Right lobe of liver (tissue), 6 donors: ENCODE results near the gene TMEM121. TPM values are rescaled to one million over a fixed set of nuclear protein-coding genes. Genes with fewer than 3 reads are reported as not detected.

Experiments used
- ATAC-seq, 4 donors: fragments of 200-7000 bp; cut with Tn5 transposase; one replicate each; pipeline ENCODE4 v1.9.1; 2020; ENCODE audit warnings: mild to moderate bottlenecking in 4 of 4, moderate library complexity in 4 of 4
- DNase-seq, 3 donors: peaks; one replicate each; pipeline ENCODE4 v3.0.0-alpha.2; 2020
- H3K27ac ChIP-seq, 3 donors: fragments of 200-600 bp; one replicate each; pipeline ENCODE4 v1.8.0; 2022
- H3K27me3 ChIP-seq, 2 donors: fragments of 200-600 bp; one replicate each; pipeline ENCODE4 v1.8.0; 2022
- H3K36me3 ChIP-seq, 4 donors: fragments of 200-600 bp; sonication (generic) in 1 of 4; one replicate each; pipeline versions ENCODE4 v1.5.1 to v1.8.0; 2017 to 2022; ENCODE audit warnings: control low read depth in 1 of 4
- H3K4me1 ChIP-seq, 4 donors: fragments of 200-600 bp; sonication (generic) in 1 of 4; one replicate each; pipeline versions ENCODE4 v1.5.1 to v1.8.0; 2017 to 2022; ENCODE audit warnings: control low read depth in 1 of 4
- H3K4me3 ChIP-seq, 3 donors: fragments of 200-600 bp; one replicate each; pipeline ENCODE4 v1.8.0; 2022
- H3K9me3 ChIP-seq, 4 donors: fragments of 200-600 bp; sonication (generic) in 1 of 4; one replicate each; pipeline versions ENCODE4 v1.5.1 to v1.8.0; 2017 to 2022; ENCODE audit warnings: control low read depth in 1 of 4
- CTCF ChIP-seq, 4 donors: fragments of 200-600 bp in 3 of 4; fragments of 450-650 bp in 1 of 4; IDR thresholded peaks; one replicate each; pipeline versions ENCODE4 v1.5.1 to v1.8.0; 2016 to 2022; ENCODE audit warnings: antibody characterized with exemption in 4 of 4, mild to moderate bottlenecking in 2 of 4
- POLR2A ChIP-seq: fragments of 450-650 bp; IDR thresholded peaks from one replicate; pipeline ENCODE4 v1.6.1; 2017; ENCODE audit warnings: antibody characterized with exemption, mild to moderate bottlenecking
- WGBS: methylation state at CpG from one replicate; pipeline ENCODE4 v1.1.6; 2018; ENCODE audit warnings: low coverage, low lambda C conversion rate; ENCODE audit not compliant: insufficient coverage; ENCODE audit errors: missing lambda C conversion rate; 5-methylcytosine and 5-hydroxymethylcytosine counted together
- intact Hi-C, 2 donors: fragments of 100-400 bp; cut with DNase I; formaldehyde crosslinking; loops; one replicate each; pipeline versions ENCODE4 v1.11.2 to v1.14.1; 2022
- total RNA-seq, 6 experiments: library from RNA; depleted of rRNA in 2 of 6; stranded (reverse); fragments of >200 nt in 2 of 6; fragmentation: NEBNext Ultra II Directional in 3 of 6; extraction: Animal tissue kit (Norgen Biotek cat#: 25700) in 3 of 6; gene quantifications; one replicate each; pipeline versions ENCODE4 v1.1.0 to v1.2.4, GENCODE V29; 2016 to 2023
- donor health status: DM: no; HTN: yes; CAD: no.
- donor health status: DM: no; HTN: no; CAD: no.
- donor health status: DM: no; HTN: no; CAD: no.
- donor health status: DM: no; HTN: yes; CAD: no.
- donor health status: DM: no; HTN: yes; CAD: no.

The TMEM121 gene
- total RNA-seq, 6 experiments from 2014 or later: 0.74 to 3.2 (median 2.2) TPM

DNA sequence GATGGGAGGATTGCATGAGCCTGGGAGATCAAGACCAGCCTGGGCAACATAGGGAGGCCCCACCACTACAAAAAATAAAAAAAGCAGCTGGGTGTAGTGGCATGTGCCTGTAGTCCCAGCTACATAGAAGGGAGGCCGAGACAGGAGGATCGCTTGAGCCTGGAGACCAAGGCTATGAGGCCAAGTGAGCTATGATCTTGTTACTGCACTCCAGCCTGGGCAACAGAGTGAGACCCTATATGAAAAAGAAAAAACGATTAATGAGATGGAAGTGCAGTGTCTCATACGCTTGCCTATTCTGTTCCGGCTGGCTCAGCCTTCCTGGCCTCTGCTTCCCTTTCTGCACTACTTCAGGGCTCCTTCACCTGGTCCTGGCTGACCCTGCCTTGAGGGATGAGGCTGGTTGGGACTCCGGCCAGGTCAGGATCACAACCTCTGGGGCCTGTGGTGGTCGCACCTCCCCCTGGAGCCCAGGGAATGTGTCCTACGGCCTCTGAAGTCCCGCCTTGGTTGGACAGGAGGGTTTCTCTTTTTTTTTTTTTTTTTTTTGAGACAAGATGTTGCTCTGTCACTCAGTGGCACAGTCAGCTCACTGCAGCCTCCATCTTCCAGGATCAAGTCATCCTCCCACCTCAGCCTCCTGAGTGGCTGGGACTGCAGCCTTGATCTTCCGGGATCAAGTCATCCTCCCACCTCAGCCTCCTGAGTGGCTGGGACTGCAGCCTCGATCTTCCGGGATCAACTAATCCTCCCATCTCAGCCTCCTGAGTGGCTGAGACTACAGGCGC, 24.7 kb upstream of the TMEM121 start:
- Histone ChIP-seq H3K9me3 (no peaks in the 10 kb centered on the region), H3K27ac (no peak overlapping the region), H3K4me3 (no peak overlapping the region), H3K36me3 (peaks cover 0 to 3% (median 0%) of the 10 kb centered on the region in 4 donors), H3K4me1 (peaks cover 0 to 17% (median 7%) of the 10 kb centered on the region in 4 donors), H3K27me3 (no peaks in the 10 kb centered on the region)
- ATAC-seq: no peak
- DNase-seq: no peak
- intact Hi-C loops: no loop called here
- WGBS: 88% methylated on average over 10 of the region's 13 CpGs
- no peak for TF ChIP-seq CTCF (IDR thresholded peaks at IDR 0.05)
- no peak for TF ChIP-seq POLR2A

DNA sequence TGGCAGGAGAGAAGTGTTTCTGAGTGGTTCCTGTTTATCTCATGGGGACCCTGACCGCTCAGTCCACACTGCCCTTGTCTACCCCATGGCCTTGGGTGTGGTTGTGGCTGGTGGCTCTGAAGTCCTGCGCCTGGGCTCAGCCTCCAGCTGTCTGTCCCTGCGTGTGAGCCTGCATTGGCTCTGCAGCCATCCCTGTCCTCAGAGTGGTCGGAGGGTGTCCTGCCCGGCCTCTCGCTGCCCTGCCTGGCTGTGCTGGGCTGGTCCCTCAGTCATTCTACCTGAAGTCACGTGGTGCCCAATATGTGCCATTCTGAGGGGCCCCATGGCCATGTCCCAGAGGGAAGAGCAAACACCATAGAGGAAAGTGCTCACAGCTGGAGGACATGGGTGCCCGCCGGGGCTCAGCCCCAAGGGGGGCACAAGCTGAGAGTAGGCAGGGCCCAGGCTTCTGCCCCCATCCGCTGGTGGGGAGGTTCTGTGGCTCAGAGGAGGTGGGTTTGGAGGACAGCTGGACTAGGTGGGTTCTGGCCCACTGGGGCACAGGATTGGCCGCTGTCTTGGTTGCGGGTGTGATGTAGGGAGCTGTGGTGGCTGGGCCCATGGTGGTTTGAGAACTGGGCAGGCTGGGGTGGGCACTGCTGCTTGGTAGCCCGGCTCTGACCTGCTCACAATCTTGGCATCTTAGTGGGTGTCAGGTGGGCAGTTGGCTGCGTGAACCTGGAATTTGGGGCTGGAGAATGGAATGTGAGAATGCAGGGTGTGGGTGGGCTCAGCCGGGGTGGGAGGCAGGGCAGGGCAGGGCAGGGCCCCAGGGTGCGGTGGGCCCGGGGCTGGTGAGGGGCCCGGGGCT, 23.7 kb upstream of the TMEM121 start:
- H3K4me3 ChIP-seq: no peak overlapping the region
- ATAC-seq (no peak), DNase-seq (no peak)
- TF ChIP-seq POLR2A (no peak), CTCF (IDR thresholded peaks at IDR 0.05) (no peak)
- peaks cover 0 to 3% (median 0%) of the 10 kb centered on the region in 4 donors for H3K36me3 ChIP-seq
- WGBS: 71% methylated on average over 6 of the region's 18 CpGs
- H3K27me3 ChIP-seq: no peaks in the 10 kb centered on the region
- no peak overlapping the region for H3K27ac ChIP-seq
- intact Hi-C loops: no loop called here
- H3K9me3 ChIP-seq: no peaks in the 10 kb centered on the region
- peaks cover 0 to 7% (median 2%) of the 10 kb centered on the region in 4 donors for H3K4me1 ChIP-seq

DNA sequence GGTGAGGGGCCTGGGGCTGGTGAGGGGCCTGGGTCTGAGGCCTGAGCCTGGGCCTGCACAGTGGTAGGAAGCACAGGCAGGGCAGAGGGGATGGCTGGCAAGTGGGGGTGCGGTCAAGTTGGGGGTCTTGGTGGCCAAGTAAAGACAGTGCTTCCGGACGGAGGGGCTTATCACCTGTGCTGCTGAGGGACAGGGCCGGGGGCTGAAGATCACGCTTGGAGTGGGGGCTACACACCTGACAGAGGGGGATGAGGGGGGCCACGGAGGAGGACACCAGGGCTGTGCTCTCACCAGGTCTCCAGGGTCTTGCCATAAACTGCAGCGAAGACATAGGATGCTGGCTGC, 23.1 kb upstream of the TMEM121 start:
- Histone ChIP-seq H3K9me3 (no peaks in the 10 kb centered on the region), H3K4me1 (peaks cover 0 to under 1% (median 0%) of the 10 kb centered on the region in 4 donors), H3K27ac (no peak overlapping the region), H3K27me3 (no peaks in the 10 kb centered on the region), H3K4me3 (no peak overlapping the region), H3K36me3 (peaks cover 0 to 3% (median 0%) of the 10 kb centered on the region in 4 donors)
- DNase-seq: no peak
- WGBS: 90% methylated on average over 2 of the region's 7 CpGs
- no peak for ATAC-seq
- intact Hi-C loops: no loop called here
- TF ChIP-seq CTCF (IDR thresholded peaks at IDR 0.05) (no peak), POLR2A (no peak)

GRCh38 chr14:105503935-105504692, 22.3 kb upstream of the TMEM121 start:
- DNase-seq (no peak), ATAC-seq (no peak)
- H3K4me1 ChIP-seq: no peaks in the 10 kb centered on the region
- no peak overlapping the region for H3K4me3 ChIP-seq
- intact Hi-C loops: no loop called here
- H3K27ac ChIP-seq: no peak overlapping the region
- H3K9me3 ChIP-seq: no peaks in the 10 kb centered on the region
- TF ChIP-seq POLR2A: no peak
- TF ChIP-seq CTCF (IDR thresholded peaks at IDR 0.05): no peak
- no peaks in the 10 kb centered on the region for H3K27me3 ChIP-seq
- no peaks in the 10 kb centered on the region for H3K36me3 ChIP-seq
- 70% methylated on average over 16 of the region's 29 CpGs for WGBS
